ENCODE results near the gene IL17RE. TPM values are rescaled to one million over a fixed set of nuclear protein-coding genes. Genes with fewer than 3 reads are reported as not detected.
A peak's percentile ranks its signal among the peaks of the same experiment; 100 is the strongest.

Gene IL17RE
- total and polyA plus RNA-seq, 2 of the 13 experiments (the other 11 are each of a cell fraction or from before 2014, with no cell fraction given) = 14.5 to 24.1 TPM

DNA sequence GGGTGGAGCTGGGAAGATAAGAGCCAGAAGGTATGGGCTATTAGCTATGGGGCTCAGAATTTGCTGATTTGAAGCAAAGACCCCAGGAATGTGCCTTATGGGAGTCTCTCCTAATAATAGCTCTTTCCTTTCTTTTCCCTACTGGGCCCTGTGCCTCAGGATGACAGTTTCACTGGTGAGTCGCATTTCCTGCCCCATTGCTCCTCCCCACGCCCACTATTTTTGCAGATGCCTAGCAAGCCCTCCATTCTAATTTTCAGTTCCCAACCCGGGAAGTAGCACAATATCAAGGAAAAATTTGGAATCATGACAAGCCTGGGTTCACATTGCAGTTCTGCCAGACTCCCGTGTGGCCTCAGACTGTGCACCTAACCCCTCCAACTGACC, 583 bp downstream of the IL17RE start (continued):
- TF ChIP-seq TFAP4 (IDR thresholded peaks at IDR 0.05; ENCODE audit: borderline replicate concordance, low read depth) (no peak), RFXANK (CRISPR knock-in tag; IDR thresholded peaks at IDR 0.05) (no peak), SETDB1 (CRISPR knock-in tag; IDR thresholded peaks at IDR 0.05; ENCODE audit: borderline replicate concordance) (no peak), ZNF350 (CRISPR knock-in tag; IDR thresholded peaks at IDR 0.05; ENCODE audit: borderline replicate concordance, low read depth) (no peak), ZEB1 (IDR thresholded peaks at IDR 0.05; ENCODE audit: insufficient replicate concordance, low read depth) (peak; percentile 9), RORA (CRISPR knock-in tag; IDR thresholded peaks at IDR 0.05) (no peak), NPAS2 (CRISPR knock-in tag; IDR thresholded peaks at IDR 0.05; ENCODE audit: borderline replicate concordance) (no peak), RFX3 (CRISPR knock-in tag; IDR thresholded peaks at IDR 0.05) (no peak), ZNF232 (CRISPR knock-in tag; IDR thresholded peaks at IDR 0.05; ENCODE audit: borderline replicate concordance) (no peak)

DNA sequence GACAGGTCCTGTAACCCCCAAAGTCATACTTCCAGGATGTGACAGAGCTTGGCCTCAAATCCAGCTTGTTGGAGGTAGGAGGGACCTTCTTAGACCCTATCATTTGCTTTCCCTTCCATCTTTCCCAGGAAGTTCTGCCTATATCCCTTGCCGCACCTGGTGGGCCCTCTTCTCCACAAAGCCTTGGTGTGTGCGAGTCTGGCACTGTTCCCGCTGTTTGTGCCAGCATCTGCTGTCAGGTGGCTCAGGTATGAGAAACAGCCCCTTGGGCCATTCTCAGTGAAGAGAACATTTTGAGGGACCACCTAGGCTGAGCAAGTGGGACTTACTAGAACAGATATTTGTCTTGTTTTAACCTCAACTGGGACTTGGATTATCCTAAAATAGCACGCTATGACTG, 1.3 kb downstream of the IL17RE start:
- FAIRE-seq = no peak
- peaks cover 13 to 22% of the 10 kb centered on the region in 2 experiments for H3K36me3 ChIP-seq (replicated peaks in 1 of 2; ENCODE audit: control insufficient read depth in 1 of 2, insufficient read depth in 2 of 2, low read length in 2 of 2)
- in situ Hi-C loops (cut with HindIII; ENCODE audit: extremely low pct_ligation_motif_present, low pct_unique_long_range_greater_than_20kb) (no loop called here), intact Hi-C loops (cut with micrococcal nuclease; ENCODE audit: unreplicated experiment) (loop anchor here (5.0 kb wide), 1 partner anchor 43 kb away; no protein-coding TSS in a partner anchor)
- peak overlapping the region; percentile 97 for H3K4me2 ChIP-seq (ENCODE audit: low read depth, low read length)
- no peak for TF ChIP-seq TFE3 (CRISPR knock-in tag; IDR thresholded peaks at IDR 0.05)
- TF ChIP-seq ZBTB7B (CRISPR knock-in tag; IDR thresholded peaks at IDR 0.05) = no peak
- TF ChIP-seq, protein P1, sequence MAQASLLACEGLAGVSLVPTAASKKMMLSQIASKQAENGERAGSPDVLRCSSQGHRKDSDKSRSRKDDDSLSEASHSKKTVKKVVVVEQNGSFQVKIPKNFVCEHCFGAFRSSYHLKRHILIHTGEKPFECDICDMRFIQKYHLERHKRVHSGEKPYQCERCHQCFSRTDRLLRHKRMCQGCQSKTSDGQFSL (CRISPR knock-in tag; IDR thresholded peaks at IDR 0.05) = no peak
- no peak for TF ChIP-seq PHF20 (CRISPR knock-in tag; IDR thresholded peaks at IDR 0.05)
- TF ChIP-seq ZFP90 (CRISPR knock-in tag; IDR thresholded peaks at IDR 0.05; ENCODE audit: borderline replicate concordance) = no peak
- peak overlapping the region; percentile 83; the same call in 1 of the 2 replicates for H3K9ac ChIP-seq (ENCODE audit: insufficient read depth, low read depth, low read length)
- no peaks in the 10 kb centered on the region for H4K20me1 ChIP-seq (ENCODE audit: insufficient read depth, low read length)
- H3K4me3 ChIP-seq (replicated peaks in 1 of 3; ENCODE audit: insufficient read depth in 1 of 3, low read depth in 2 of 3, low read length in 3 of 3) = peak overlapping the region in 2 of 3 experiments; percentile 6 to 89; a peak in 4 of 6 replicates
- DNase-seq (ENCODE audit: low spot score) = no peak
- ChIA-PET POLR2A (interaction anchor here (7.8 to 9.3 kb wide), 2 partner anchors 10 to 40 kb away, joined by 153 to 298 read pairs; partner anchors contain the start of gene IL17RC), CTCF (ENCODE audit: low intra/inter-chr PET ratio, low total read pairs) (interaction anchor here (1.2 kb wide), 1 partner anchor 11 kb away, joined by 3 read pairs; no protein-coding TSS in a partner anchor)
- ATAC-seq = no peak
- BruUV-seq (replicated peaks) = no TSS peak
- no peak overlapping the region for H2AFZ ChIP-seq (ENCODE audit: low read length)
- H3K4me1 ChIP-seq (ENCODE audit: insufficient read depth, low read length) = peaks cover 57% of the 10 kb centered on the region
- WGBS (ENCODE audit: low lambda C conversion rate) = 95% methylated on average over 4 of the region's 4 CpGs
- no peak overlapping the region for H3K27ac ChIP-seq (ENCODE audit: extremely low read length, insufficient read depth, low read length)
- no peaks in the 10 kb centered on the region for H3K9me3 ChIP-seq (ENCODE audit: low read length)
- peaks cover 15% of the 10 kb centered on the region for H3K79me2 ChIP-seq (ENCODE audit: insufficient read depth, low read length)
- H3K27me3 ChIP-seq (ENCODE audit: control insufficient read depth in 1 of 2, insufficient read depth in 2 of 2, low read length in 2 of 2) = no peaks in the 10 kb centered on the region; a peak in 1 of 5 replicates

All from HepG2 (cell line).